ENCODE measurements around the gene SLCO3A1. TPM values are rescaled to one million over a fixed set of nuclear protein-coding genes. Genes with fewer than 3 reads are reported as not detected.
A peak's percentile ranks its signal among the peaks of the same experiment; 100 is the strongest.

Gene SLCO3A1
- total and polyA plus RNA-seq, 10 donors: 7.5 to 79.5 (median 40.7) TPM

GRCh38 chr15:92140796-92141195 lies 287.3 kb downstream of the SLCO3A1 start:
- TF ChIP-seq POLR2AphosphoS5 (IDR thresholded peaks at IDR 0.05) (no peak), POLR2A (IDR thresholded peaks at IDR 0.05) (no peak), CTCF (IDR thresholded peaks at IDR 0.05 in 8 of 11, conservative IDR thresholded peaks at IDR 0.05 in 3 of 11) (no peak)
- H3K36me3 ChIP-seq: peaks cover 0 to 19% (median 0%) of the 10 kb centered on the region in 6 donors
- no peaks in the 10 kb centered on the region for H3K27me3 ChIP-seq (replicated peaks in 1 of 7)
- no peak overlapping the region for H3K4me3 ChIP-seq
- no peak overlapping the region for H3K27ac ChIP-seq
- no peaks in the 10 kb centered on the region for H3K9me3 ChIP-seq
- WGBS, 5 donors: 92 to 99% (median 97%) methylated on average over 5 of the region's 5 CpGs
- H3K4me1 ChIP-seq: peaks cover 0 to 3% (median 0%) of the 10 kb centered on the region in 6 donors
- intact Hi-C loops (cut with DNase I; ENCODE audit: low total_unique reads): no loop called here
- no peak for DNase-seq

- 85 to 93% (median 92%) methylated on average over 3 of the region's 3 CpGs for WGBS, 5 donors
- no peaks in the 10 kb centered on the region for H3K27me3 ChIP-seq (replicated peaks in 1 of 7)
- TF ChIP-seq POLR2AphosphoS5 (IDR thresholded peaks at IDR 0.05) (no peak), CTCF (IDR thresholded peaks at IDR 0.05 in 8 of 11, conservative IDR thresholded peaks at IDR 0.05 in 3 of 11) (no peak), POLR2A (IDR thresholded peaks at IDR 0.05) (no peak)
Observed at GRCh38 chr15:92141607-92142006, 288.1 kb downstream of the SLCO3A1 start.

GRCh38 chr15:92142242-92143232 lies 289.0 kb downstream of the SLCO3A1 start:
- no peak for DNase-seq
- no peak overlapping the region for H3K4me3 ChIP-seq
- intact Hi-C loops (cut with DNase I; ENCODE audit: low total_unique reads): no loop called here
- 86 to 92% (median 87%) methylated on average over 13 of the region's 13 CpGs for WGBS, 5 donors
- no peaks in the 10 kb centered on the region for H3K27me3 ChIP-seq (replicated peaks in 1 of 7)
- H3K4me1 ChIP-seq: peaks cover 0 to 3% (median 0%) of the 10 kb centered on the region in 6 donors
- H3K27ac ChIP-seq: no peak overlapping the region
- no peak for TF ChIP-seq POLR2AphosphoS5 (IDR thresholded peaks at IDR 0.05)
- no peak for TF ChIP-seq CTCF (IDR thresholded peaks at IDR 0.05 in 8 of 11, conservative IDR thresholded peaks at IDR 0.05 in 3 of 11)
- TF ChIP-seq POLR2A (IDR thresholded peaks at IDR 0.05): no peak
- H3K9me3 ChIP-seq: no peaks in the 10 kb centered on the region
- H3K36me3 ChIP-seq: peaks cover 0 to 24% (median 0%) of the 10 kb centered on the region in 6 donors

More at GRCh38 chr15:92141607-92142006, 288.1 kb downstream of the SLCO3A1 start:
- Histone ChIP-seq H3K27ac (no peak overlapping the region), H3K4me3 (no peak overlapping the region), H3K36me3 (peaks cover 0 to 17% (median 0%) of the 10 kb centered on the region in 6 donors), H3K4me1 (peaks cover 0 to 3% (median 0%) of the 10 kb centered on the region in 6 donors), H3K9me3 (no peaks in the 10 kb centered on the region)
- no peak for DNase-seq
- intact Hi-C loops (cut with DNase I; ENCODE audit: low total_unique reads): no loop called here

GRCh38 chr15:92143765-92144164 lies 290.3 kb downstream of the SLCO3A1 start:
- Histone ChIP-seq H3K4me1 (peaks cover 0 to 3% (median 0%) of the 10 kb centered on the region in 6 donors), H3K4me3 (no peak overlapping the region), H3K36me3 (peaks cover 0 to 36% (median 0%) of the 10 kb centered on the region in 6 donors), H3K27me3 (replicated peaks in 1 of 7) (no peaks in the 10 kb centered on the region), H3K27ac (no peak overlapping the region), H3K9me3 (no peaks in the 10 kb centered on the region)
- WGBS, 5 donors: 86 to 94% (median 91%) methylated on average over 16 of the region's 16 CpGs
- DNase-seq: no peak
- TF ChIP-seq POLR2AphosphoS5 (IDR thresholded peaks at IDR 0.05): peak in 1 of 3 donors; percentile 19
- TF ChIP-seq POLR2A (IDR thresholded peaks at IDR 0.05): no peak
- intact Hi-C loops (cut with DNase I; ENCODE audit: low total_unique reads): no loop called here
